ENCODE results near the gene C19orf44. TPM values are rescaled to one million over a fixed set of nuclear protein-coding genes. Genes with fewer than 3 reads are reported as not detected.
A peak's percentile ranks its signal among the peaks of the same experiment; 100 is the strongest.

C19orf44 gene
- total and polyA plus RNA-seq, 2 experiments from 2014 or later, result 2.5 to 5.9 TPM

DNA sequence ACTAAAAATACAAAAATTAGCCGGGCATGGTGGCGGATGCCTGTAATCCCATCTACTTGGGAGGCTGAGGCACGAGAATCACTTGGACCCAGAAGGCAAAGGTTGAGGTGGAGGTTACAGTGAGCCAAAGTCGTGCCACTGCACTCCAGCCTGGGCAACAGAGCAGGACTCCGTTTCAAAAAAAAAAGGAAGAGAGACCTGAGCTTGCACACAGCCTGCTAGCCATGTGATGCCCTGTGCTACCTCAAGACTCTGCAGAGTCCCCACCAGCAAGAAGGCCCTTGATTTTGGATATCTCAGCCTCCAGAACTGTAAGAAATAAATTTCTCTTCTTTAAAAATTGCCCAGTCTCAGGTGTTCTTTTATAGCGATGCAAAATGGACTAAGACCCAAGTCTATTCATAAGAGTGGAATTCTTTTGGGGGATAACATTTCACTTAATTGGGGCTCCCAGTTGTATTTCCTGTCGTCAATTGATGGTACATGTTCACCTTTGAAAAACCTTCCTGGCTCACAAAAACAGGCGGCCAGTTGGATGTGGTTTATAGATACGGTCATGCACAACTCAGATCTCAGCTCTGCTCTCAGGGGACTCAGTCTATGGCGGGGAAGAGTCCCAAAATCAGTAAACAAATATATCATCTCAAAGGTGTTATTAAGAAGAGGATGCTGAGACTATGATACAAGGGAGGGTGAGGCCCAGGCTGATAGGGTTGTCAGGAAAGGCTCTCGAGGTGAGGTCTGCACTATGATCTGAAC, 48.5 kb downstream of the C19orf44 start:
- 0 out of 2 replicates have a peak overlapping the region, but pooled peaks have one; percentile 32 for H3K27ac ChIP-seq (ENCODE audit: low read depth)
- H3K36me3 Mint-ChIP-seq (ENCODE audit: low read depth), result peaks cover 22% of the 10 kb centered on the region
- TF ChIP-seq NANOG (IDR thresholded peaks at IDR 0.05; ENCODE audit: borderline replicate concordance) (no peak), ZNF331 (CRISPR knock-in tag; IDR thresholded peaks at IDR 0.05; ENCODE audit: low read depth) (no peak), CREB1 (CRISPR knock-in tag; IDR thresholded peaks at IDR 0.05; ENCODE audit: low read depth) (no peak), POLR2AphosphoS5 (IDR thresholded peaks at IDR 0.05; ENCODE audit: low read depth) (no peak)
- TF ChIP-seq, protein P1, sequence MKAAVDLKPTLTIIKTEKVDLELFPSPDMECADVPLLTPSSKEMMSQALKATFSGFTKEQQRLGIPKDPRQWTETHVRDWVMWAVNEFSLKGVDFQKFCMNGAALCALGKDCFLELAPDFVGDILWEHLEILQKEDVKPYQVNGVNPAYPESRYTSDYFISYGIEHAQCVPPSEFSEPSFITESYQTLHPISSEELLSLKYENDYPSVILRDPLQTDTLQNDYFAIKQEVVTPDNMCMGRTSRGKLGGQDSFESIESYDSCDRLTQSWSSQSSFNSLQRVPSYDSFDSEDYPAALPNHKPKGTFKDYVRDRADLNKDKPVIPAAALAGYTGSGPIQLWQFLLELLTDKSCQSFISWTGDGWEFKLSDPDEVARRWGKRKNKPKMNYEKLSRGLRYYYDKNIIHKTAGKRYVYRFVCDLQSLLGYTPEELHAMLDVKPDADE (IDR thresholded peaks at IDR 0.05), result no peak
- H3K4me3 ChIP-seq, result no peak overlapping the region
- DNase-seq (ENCODE audit: low spot score) (no peak), ATAC-seq (no peak)
- no peaks in the 10 kb centered on the region for H3K9me2 ChIP-seq (ENCODE audit: insufficient read depth)
- H3K4me1 ChIP-seq (ENCODE audit: insufficient read depth), result peaks cover 11% of the 10 kb centered on the region
- peaks cover 23% of the 10 kb centered on the region for H4K20me1 ChIP-seq (replicated peaks; ENCODE audit: insufficient read depth)
- H3K4me3 Mint-ChIP-seq, result peak overlapping the region; percentile 43; the same call in 2 of the 3 replicates
- H3K79me2 ChIP-seq (replicated peaks; ENCODE audit: insufficient read depth), result peaks cover 45% of the 10 kb centered on the region
- no peak overlapping the region for H3K4me2 ChIP-seq
- H3F3A ChIP-seq (replicated peaks; ENCODE audit: low read depth), result 0 out of 2 replicates have a peak, but pooled peaks cover 16% of the 10 kb centered on the region
- H3K27me3 Mint-ChIP-seq (ENCODE audit: insufficient read depth, low read depth, poor library complexity), result peaks cover 13% of the 10 kb centered on the region
- H3K4me1 Mint-ChIP-seq, result peaks cover 19% of the 10 kb centered on the region
- H3K9me3 Mint-ChIP-seq, result no peaks in the 10 kb centered on the region
- no peak overlapping the region for H2AFZ ChIP-seq
- H3K27me3 ChIP-seq (ENCODE audit: insufficient read depth), result no peaks in the 10 kb centered on the region
- 0 out of 2 replicates have a peak overlapping the region, but pooled peaks have one; percentile 51 for H3K27ac Mint-ChIP-seq
- 0 out of 2 replicates have a peak, but pooled peaks cover 5% of the 10 kb centered on the region for H3K36me3 ChIP-seq (ENCODE audit: insufficient read depth)

DNA sequence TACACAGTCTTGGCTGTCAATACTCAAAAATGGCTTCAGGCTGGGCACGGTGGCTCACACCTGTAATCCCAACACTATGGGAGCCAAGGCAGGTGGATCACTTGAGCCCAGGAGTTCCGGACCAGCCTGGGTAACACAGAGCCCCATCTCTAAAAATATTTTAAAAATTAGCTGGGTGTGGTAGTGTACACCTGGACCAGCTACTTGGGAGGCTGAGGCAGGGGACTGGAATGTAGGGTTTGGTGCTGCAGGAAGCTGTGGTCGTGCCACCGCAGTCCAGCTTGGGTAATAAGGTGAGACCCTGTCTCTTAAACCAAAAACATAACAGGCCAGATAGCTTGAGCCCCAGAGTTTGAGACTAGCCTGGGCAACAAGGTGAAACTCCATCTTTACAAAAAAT, 52.8 kb downstream of the C19orf44 start:
- Histone ChIP-seq H3K36me3 (ENCODE audit: insufficient read depth) (peaks cover 8% of the 10 kb centered on the region; the same call in 1 of the 2 replicates), H3K79me2 (replicated peaks; ENCODE audit: insufficient read depth) (peaks cover 7% of the 10 kb centered on the region), H3K9me2 (ENCODE audit: insufficient read depth) (no peaks in the 10 kb centered on the region), H3K4me1 (ENCODE audit: insufficient read depth) (no peaks in the 10 kb centered on the region; the same call in 1 of the 2 replicates), H3F3A (replicated peaks; ENCODE audit: low read depth) (no peaks in the 10 kb centered on the region), H3K27ac (ENCODE audit: low read depth) (no peak overlapping the region), H3K4me2 (no peak overlapping the region), H3K4me3 (no peak overlapping the region), H2AFZ (no peak overlapping the region), H3K27me3 (ENCODE audit: insufficient read depth) (no peaks in the 10 kb centered on the region), H4K20me1 (replicated peaks; ENCODE audit: insufficient read depth) (peaks cover 3% of the 10 kb centered on the region; the same call in 1 of the 2 replicates)
- Mint-ChIP-seq H3K4me3 (no peak overlapping the region), H3K9me3 (no peaks in the 10 kb centered on the region), H3K36me3 (ENCODE audit: low read depth) (peaks cover 18% of the 10 kb centered on the region), H3K27me3 (ENCODE audit: insufficient read depth, low read depth, poor library complexity) (peaks cover 9% of the 10 kb centered on the region), H3K4me1 (peaks cover 4% of the 10 kb centered on the region; the same call in 2 of the 3 replicates), H3K27ac (no peak overlapping the region)
- no peak for DNase-seq (ENCODE audit: low spot score)
- no peak for ATAC-seq
- TF ChIP-seq, protein P1 (IDR thresholded peaks at IDR 0.05), result no peak
- TF ChIP-seq, protein P2, sequence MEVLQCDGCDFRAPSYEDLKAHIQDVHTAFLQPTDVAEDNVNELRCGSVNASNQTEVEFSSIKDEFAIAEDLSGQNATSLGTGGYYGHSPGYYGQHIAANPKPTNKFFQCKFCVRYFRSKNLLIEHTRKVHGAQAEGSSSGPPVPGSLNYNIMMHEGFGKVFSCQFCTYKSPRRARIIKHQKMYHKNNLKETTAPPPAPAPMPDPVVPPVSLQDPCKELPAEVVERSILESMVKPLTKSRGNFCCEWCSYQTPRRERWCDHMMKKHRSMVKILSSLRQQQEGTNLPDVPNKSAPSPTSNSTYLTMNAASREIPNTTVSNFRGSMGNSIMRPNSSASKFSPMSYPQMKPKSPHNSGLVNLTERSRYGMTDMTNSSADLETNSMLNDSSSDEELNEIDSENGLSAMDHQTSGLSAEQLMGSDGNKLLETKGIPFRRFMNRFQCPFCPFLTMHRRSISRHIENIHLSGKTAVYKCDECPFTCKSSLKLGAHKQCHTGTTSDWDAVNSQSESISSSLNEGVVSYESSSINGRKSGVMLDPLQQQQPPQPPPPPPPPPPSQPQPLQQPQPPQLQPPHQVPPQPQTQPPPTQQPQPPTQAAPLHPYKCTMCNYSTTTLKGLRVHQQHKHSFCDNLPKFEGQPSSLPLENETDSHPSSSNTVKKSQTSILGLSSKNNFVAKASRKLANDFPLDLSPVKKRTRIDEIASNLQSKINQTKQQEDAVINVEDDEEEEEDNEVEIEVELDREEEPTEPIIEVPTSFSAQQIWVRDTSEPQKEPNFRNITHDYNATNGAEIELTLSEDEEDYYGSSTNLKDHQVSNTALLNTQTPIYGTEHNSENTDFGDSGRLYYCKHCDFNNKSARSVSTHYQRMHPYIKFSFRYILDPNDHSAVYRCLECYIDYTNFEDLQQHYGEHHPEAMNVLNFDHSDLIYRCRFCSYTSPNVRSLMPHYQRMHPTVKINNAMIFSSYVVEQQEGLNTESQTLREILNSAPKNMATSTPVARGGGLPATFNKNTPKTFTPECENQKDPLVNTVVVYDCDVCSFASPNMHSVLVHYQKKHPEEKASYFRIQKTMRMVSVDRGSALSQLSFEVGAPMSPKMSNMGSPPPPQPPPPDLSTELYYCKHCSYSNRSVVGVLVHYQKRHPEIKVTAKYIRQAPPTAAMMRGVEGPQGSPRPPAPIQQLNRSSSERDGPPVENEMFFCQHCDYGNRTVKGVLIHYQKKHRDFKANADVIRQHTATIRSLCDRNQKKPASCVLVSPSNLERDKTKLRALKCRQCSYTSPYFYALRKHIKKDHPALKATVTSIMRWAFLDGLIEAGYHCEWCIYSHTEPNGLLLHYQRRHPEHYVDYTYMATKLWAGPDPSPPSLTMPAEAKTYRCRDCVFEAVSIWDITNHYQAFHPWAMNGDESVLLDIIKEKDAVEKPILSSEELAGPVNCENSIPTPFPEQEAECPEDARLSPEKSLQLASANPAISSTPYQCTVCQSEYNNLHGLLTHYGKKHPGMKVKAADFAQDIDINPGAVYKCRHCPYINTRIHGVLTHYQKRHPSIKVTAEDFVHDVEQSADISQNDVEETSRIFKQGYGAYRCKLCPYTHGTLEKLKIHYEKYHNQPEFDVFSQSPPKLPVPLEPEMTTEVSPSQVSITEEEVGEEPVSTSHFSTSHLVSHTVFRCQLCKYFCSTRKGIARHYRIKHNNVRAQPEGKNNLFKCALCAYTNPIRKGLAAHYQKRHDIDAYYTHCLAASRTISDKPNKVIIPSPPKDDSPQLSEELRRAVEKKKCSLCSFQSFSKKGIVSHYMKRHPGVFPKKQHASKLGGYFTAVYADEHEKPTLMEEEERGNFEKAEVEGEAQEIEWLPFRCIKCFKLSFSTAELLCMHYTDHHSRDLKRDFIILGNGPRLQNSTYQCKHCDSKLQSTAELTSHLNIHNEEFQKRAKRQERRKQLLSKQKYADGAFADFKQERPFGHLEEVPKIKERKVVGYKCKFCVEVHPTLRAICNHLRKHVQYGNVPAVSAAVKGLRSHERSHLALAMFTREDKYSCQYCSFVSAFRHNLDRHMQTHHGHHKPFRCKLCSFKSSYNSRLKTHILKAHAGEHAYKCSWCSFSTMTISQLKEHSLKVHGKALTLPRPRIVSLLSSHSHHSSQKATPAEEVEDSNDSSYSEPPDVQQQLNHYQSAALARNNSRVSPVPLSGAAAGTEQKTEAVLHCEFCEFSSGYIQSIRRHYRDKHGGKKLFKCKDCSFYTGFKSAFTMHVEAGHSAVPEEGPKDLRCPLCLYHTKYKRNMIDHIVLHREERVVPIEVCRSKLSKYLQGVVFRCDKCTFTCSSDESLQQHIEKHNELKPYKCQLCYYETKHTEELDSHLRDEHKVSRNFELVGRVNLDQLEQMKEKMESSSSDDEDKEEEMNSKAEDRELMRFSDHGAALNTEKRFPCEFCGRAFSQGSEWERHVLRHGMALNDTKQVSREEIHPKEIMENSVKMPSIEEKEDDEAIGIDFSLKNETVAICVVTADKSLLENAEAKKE (CRISPR knock-in tag; IDR thresholded peaks at IDR 0.05), result no peak
- no peak for TF ChIP-seq ZNF331 (CRISPR knock-in tag; IDR thresholded peaks at IDR 0.05; ENCODE audit: low read depth)
- TF ChIP-seq EZH2 (IDR thresholded peaks at IDR 0.05; ENCODE audit: low read depth, unreplicated experiment), result no peak
- no peak for TF ChIP-seq POLR2AphosphoS5 (IDR thresholded peaks at IDR 0.05; ENCODE audit: low read depth)
- TF ChIP-seq, protein P3, sequence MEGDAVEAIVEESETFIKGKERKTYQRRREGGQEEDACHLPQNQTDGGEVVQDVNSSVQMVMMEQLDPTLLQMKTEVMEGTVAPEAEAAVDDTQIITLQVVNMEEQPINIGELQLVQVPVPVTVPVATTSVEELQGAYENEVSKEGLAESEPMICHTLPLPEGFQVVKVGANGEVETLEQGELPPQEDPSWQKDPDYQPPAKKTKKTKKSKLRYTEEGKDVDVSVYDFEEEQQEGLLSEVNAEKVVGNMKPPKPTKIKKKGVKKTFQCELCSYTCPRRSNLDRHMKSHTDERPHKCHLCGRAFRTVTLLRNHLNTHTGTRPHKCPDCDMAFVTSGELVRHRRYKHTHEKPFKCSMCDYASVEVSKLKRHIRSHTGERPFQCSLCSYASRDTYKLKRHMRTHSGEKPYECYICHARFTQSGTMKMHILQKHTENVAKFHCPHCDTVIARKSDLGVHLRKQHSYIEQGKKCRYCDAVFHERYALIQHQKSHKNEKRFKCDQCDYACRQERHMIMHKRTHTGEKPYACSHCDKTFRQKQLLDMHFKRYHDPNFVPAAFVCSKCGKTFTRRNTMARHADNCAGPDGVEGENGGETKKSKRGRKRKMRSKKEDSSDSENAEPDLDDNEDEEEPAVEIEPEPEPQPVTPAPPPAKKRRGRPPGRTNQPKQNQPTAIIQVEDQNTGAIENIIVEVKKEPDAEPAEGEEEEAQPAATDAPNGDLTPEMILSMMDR (conservative IDR thresholded peaks at IDR 0.05; ENCODE audit: low read depth in 2 of 2), result no peak
- no peak for TF ChIP-seq CREB1 (CRISPR knock-in tag; IDR thresholded peaks at IDR 0.05; ENCODE audit: low read depth)
